Esophagus muscularis mucosa (tissue), 3 donors: ENCODE measurements around the gene ASNSD1.

ENCODE experiments used
- CTCF ChIP-seq, 3 experiments: fragments of 200-600 bp in 2 of 3; fragments of 450-650 bp in 1 of 3; sonication (generic) in 2 of 3; IDR thresholded peaks; one replicate each; pipeline ENCODE4 v1.5.1; 2017 to 2019; ENCODE audit warnings: antibody characterized with exemption in 3 of 3, mild to moderate bottlenecking in 2 of 3, moderate library complexity in 1 of 3
- POLR2AphosphoS5 ChIP-seq, 2 donors: sonication (generic); formaldehyde crosslinking; IDR thresholded peaks; one replicate each; pipeline ENCODE4 v1.6.1; 2017; ENCODE audit warnings: antibody characterized with exemption in 2 of 2

DNA sequence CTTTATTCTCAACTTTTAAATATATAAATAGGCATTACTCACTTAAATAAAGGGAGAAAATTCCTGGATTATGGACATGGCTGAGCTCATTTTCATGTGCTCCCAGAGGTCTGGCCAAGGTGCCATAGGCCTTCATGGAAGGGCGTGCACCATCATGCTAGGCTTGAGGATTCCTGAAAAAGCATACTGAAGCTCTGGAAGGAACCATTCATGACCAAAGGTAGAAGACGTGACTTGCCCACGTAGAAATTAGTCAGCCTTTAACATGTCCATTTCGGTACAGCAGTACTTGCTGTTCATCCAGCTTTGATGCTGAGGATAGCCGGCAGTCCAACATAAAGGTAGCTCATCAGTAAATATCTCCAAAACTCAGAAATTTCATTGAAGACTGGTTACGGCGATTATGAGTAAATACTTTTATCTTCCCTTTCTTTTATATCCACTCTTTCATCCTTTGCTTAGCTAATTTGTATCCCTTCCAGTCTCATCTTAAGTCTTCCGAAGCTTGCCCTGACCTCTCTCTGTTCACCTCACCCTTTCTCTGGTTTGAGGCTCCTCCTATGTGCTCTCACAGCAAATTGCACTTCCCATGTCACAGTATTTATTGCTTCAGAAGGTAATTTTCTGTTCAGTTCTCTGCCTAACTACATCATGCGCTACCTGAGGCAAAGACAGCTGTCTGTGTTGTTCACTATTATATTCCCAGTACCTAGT, 32.3 kb upstream of the ASNSD1 start:
- TF ChIP-seq CTCF (IDR thresholded peaks at IDR 0.05) (peak in 1 of 3 experiments; percentile 13), POLR2AphosphoS5 (IDR thresholded peaks at IDR 0.05) (no peak)
